ENCODE measurements around the gene TSPAN9.

DNA sequence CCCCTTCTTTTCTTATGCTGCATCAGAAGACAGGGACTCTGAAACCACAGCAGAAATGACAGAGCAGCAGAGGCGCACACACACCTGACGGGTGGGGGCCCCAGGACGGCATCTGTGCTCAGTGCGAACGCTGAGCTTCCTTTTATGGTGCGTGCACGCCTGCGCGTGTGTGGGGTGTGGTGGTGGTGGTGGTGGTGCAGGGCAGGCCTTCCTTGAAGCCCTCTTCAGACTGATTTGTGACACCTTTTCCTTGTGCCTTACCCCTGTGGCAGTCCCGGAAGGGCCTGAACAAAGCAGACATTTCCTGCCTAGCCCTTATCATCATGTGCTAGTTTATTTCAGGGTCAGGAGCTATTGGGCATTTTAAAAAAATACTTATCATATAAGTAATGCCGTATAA lies 75.7 kb downstream of the TSPAN9 start:
- TF ChIP-seq, protein P1, sequence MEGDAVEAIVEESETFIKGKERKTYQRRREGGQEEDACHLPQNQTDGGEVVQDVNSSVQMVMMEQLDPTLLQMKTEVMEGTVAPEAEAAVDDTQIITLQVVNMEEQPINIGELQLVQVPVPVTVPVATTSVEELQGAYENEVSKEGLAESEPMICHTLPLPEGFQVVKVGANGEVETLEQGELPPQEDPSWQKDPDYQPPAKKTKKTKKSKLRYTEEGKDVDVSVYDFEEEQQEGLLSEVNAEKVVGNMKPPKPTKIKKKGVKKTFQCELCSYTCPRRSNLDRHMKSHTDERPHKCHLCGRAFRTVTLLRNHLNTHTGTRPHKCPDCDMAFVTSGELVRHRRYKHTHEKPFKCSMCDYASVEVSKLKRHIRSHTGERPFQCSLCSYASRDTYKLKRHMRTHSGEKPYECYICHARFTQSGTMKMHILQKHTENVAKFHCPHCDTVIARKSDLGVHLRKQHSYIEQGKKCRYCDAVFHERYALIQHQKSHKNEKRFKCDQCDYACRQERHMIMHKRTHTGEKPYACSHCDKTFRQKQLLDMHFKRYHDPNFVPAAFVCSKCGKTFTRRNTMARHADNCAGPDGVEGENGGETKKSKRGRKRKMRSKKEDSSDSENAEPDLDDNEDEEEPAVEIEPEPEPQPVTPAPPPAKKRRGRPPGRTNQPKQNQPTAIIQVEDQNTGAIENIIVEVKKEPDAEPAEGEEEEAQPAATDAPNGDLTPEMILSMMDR (IDR thresholded peaks at IDR 0.05): no peak
- no peak for TF ChIP-seq POLR2A (IDR thresholded peaks at IDR 0.05)

Measured in lower leg skin (tissue), 3 donors.